ENCODE measurements around the gene USP24. TPM values are rescaled to one million over a fixed set of nuclear protein-coding genes. Genes with fewer than 3 reads are reported as not detected.

Gene USP24
- total RNA-seq, 1 experiment from 2014 or later, result 54.6 TPM

DNA sequence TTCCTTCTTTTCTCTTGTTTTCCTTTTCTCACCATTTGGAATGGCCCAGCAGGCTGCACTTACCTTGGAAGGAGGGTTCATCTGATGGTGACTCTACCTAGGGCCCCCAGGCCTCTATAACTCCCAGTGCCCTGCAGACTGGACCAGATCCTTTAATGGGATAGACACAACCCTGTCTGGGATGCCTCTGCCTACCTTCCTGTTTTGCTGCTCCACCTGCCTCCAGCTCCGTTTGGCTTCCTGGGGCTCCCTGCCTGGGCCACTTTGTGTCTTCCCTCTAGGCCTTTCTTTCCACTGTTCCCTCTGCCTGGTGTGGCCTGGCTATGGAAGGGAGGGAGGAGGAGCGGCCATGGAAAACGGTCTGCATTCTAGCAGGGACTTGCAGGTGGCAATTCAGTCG is 168.3 kb downstream of the USP24 start:
- intact Hi-C loops (cut with micrococcal nuclease; ENCODE audit: unreplicated experiment), result no loop called here
- Histone ChIP-seq H3K36me3 (ENCODE audit: insufficient read depth, low read length, poor library complexity, severe bottlenecking) (peaks cover 79% of the 10 kb centered on the region), H3K9me3 (ENCODE audit: low read depth, low read length, poor library complexity, severe bottlenecking) (no peaks in the 10 kb centered on the region), H3K27ac (ENCODE audit: low read depth, low read length, poor library complexity, severe bottlenecking) (no peak overlapping the region), H3K4me3 (ENCODE audit: low read depth, low read length, poor library complexity, severe bottlenecking) (no peak overlapping the region), H3K4me1 (ENCODE audit: insufficient read depth, low read length, poor library complexity, severe bottlenecking) (peaks cover 20% of the 10 kb centered on the region), H3K27me3 (replicated peaks; ENCODE audit: insufficient read depth, low read depth, low read length, poor library complexity) (no peaks in the 10 kb centered on the region)
- TF ChIP-seq, protein P1, sequence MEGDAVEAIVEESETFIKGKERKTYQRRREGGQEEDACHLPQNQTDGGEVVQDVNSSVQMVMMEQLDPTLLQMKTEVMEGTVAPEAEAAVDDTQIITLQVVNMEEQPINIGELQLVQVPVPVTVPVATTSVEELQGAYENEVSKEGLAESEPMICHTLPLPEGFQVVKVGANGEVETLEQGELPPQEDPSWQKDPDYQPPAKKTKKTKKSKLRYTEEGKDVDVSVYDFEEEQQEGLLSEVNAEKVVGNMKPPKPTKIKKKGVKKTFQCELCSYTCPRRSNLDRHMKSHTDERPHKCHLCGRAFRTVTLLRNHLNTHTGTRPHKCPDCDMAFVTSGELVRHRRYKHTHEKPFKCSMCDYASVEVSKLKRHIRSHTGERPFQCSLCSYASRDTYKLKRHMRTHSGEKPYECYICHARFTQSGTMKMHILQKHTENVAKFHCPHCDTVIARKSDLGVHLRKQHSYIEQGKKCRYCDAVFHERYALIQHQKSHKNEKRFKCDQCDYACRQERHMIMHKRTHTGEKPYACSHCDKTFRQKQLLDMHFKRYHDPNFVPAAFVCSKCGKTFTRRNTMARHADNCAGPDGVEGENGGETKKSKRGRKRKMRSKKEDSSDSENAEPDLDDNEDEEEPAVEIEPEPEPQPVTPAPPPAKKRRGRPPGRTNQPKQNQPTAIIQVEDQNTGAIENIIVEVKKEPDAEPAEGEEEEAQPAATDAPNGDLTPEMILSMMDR (conservative IDR thresholded peaks at IDR 0.05; ENCODE audit: low read depth, low read length), result no peak
- no peak for TF ChIP-seq EZH2 (IDR thresholded peaks at IDR 0.05; ENCODE audit: borderline replicate concordance, low read depth, low read length, poor library complexity, severe bottlenecking)
- POLR2A ChIA-PET (ENCODE audit: low non-redundant PET), result interaction anchor here (0.6 kb wide), 1 partner anchor 147 kb away, joined by 3 read pairs; no protein-coding TSS in a partner anchor
- BruUV-seq (replicated peaks), result no TSS peak
- no peak for DNase-seq (ENCODE audit: low spot score)
- CTCF ChIA-PET, result no interaction called here

DNA sequence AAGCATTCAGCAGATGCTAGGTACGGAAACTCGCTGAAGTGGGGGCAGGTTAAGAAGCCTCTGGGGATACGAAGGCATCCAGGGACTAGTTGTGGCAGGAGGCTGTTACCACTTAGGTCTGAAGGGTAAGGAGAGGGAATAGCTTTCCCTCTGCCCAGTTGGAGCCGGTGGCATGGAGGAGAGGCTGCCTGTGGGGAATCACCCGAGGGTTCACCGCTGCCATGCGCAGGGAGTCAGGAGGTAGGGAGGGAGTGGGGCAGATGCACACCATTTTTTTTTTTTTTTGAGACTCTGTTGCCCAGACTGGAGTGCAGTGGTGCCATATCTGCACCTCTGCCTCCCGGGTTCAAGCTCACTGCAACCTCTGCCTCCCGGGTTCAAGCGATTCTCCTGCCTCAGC is 169.7 kb downstream of the USP24 start:
- CTCF ChIA-PET, result no interaction called here
- Histone ChIP-seq H3K36me3 (ENCODE audit: insufficient read depth, low read length, poor library complexity, severe bottlenecking) (peaks cover 65% of the 10 kb centered on the region), H3K27ac (ENCODE audit: low read depth, low read length, poor library complexity, severe bottlenecking) (no peak overlapping the region), H3K4me3 (ENCODE audit: low read depth, low read length, poor library complexity, severe bottlenecking) (no peak overlapping the region), H3K4me1 (ENCODE audit: insufficient read depth, low read length, poor library complexity, severe bottlenecking) (peaks cover 18% of the 10 kb centered on the region), H3K27me3 (replicated peaks; ENCODE audit: insufficient read depth, low read depth, low read length, poor library complexity) (no peaks in the 10 kb centered on the region), H3K9me3 (ENCODE audit: low read depth, low read length, poor library complexity, severe bottlenecking) (no peaks in the 10 kb centered on the region)
- TF ChIP-seq, protein P1 (conservative IDR thresholded peaks at IDR 0.05; ENCODE audit: low read depth, low read length), result no peak
- no peak for TF ChIP-seq EZH2 (IDR thresholded peaks at IDR 0.05; ENCODE audit: borderline replicate concordance, low read depth, low read length, poor library complexity, severe bottlenecking)
- POLR2A ChIA-PET (ENCODE audit: low non-redundant PET), result no interaction called here
- BruUV-seq (replicated peaks), result no TSS peak
- intact Hi-C loops (cut with micrococcal nuclease; ENCODE audit: unreplicated experiment), result no loop called here
- no peak for DNase-seq (ENCODE audit: low spot score)

DNA sequence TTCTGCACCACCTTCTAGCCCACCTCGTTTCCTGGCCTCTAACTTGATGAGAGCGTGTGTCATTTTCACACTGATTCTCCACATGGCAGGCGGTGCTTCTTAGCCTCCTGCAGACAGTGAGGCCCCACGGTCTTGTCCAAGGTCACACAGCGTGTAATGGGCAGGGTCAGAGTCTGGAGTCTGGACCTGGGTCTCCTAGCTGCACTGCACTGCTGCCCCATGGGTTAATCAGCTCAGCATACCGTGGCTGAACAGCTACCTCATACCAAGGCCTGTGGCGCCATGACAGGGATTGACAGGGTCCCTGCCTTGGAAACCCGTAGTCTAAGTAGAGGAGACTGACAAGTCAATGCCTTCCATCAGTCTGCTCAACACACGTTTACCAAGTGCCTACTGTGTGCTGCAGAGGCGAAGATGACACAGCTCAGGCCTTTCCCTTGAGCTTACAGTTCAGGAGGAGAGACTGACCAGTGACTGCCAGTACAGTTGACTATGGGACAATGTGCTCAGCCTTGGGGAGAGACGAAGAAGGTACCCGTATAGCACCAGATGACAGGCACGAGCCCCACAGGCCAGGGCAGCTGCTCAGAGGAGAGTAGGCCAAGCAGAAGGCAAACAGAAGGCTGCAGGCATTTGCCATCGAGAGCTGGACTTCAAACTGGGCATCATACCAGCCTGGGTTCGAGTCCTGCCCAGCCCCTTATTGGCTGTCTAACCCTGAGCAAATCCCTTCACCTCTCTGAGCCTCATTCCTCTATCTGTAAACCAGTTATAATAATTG is 170.4 kb downstream of the USP24 start:
- BruUV-seq (replicated peaks), result no TSS peak
- no peak for TF ChIP-seq EZH2 (IDR thresholded peaks at IDR 0.05; ENCODE audit: borderline replicate concordance, low read depth, low read length, poor library complexity, severe bottlenecking)
- TF ChIP-seq, protein P1 (conservative IDR thresholded peaks at IDR 0.05; ENCODE audit: low read depth, low read length), result no peak
- Histone ChIP-seq H3K9me3 (ENCODE audit: low read depth, low read length, poor library complexity, severe bottlenecking) (no peaks in the 10 kb centered on the region), H3K27ac (ENCODE audit: low read depth, low read length, poor library complexity, severe bottlenecking) (no peak overlapping the region), H3K4me1 (ENCODE audit: insufficient read depth, low read length, poor library complexity, severe bottlenecking) (peaks cover 13% of the 10 kb centered on the region), H3K4me3 (ENCODE audit: low read depth, low read length, poor library complexity, severe bottlenecking) (no peak overlapping the region), H3K27me3 (replicated peaks; ENCODE audit: insufficient read depth, low read depth, low read length, poor library complexity) (no peaks in the 10 kb centered on the region), H3K36me3 (ENCODE audit: insufficient read depth, low read length, poor library complexity, severe bottlenecking) (peaks cover 61% of the 10 kb centered on the region)
- ChIA-PET CTCF (no interaction called here), POLR2A (ENCODE audit: low non-redundant PET) (no interaction called here)
- DNase-seq (ENCODE audit: low spot score), result no peak
- intact Hi-C loops (cut with micrococcal nuclease; ENCODE audit: unreplicated experiment), result no loop called here
